K562 (cell line): Measurements from ENCODE around the gene STXBP5L. TPM values are rescaled to one million over a fixed set of nuclear protein-coding genes. Genes with fewer than 3 reads are reported as not detected.
A peak's percentile ranks its signal among the peaks of the same experiment; 100 is the strongest.

Source experiments
- ATAC-seq: fragments of 200-7000 bp; cut with Tn5 transposase; 3 replicates; pipeline ENCODE4 v1.9.1; 2020; ENCODE audit warnings: moderate library complexity
- BruUV-seq: library from RNA; stranded (reverse); fragments of 400-500 nt; replicated peaks from 2 replicates; lab custom pipeline; 2021; lab: Mats Ljungman, UMichigan
- CTCF ChIA-PET: fragments of 300-600 bp; formaldehyde crosslinking; extraction: SDS; loops from one replicate; lab custom pipeline; 2021; ENCODE audit warnings: low intra/inter-chr PET ratio; lab: Yijun Ruan, JAX
- POLR2A ChIA-PET: fragments of 300-600, 350-650 bp; sonication (Branson Sonifier 250); formaldehyde crosslinking; extraction: SDS; loops from one replicate; lab custom pipeline; 2021; ENCODE audit warnings: antibody characterized with exemption, inconsistent platforms; lab: Yijun Ruan, JAX
- DNase-seq, 4 experiments: peaks; one replicate each; pipeline versions ENCODE4 v3.0.0 to v3.0.0-alpha.2; 2011 to 2018; ENCODE audit warnings: low spot score in 3 of 4, mixed read lengths in 3 of 4; ENCODE audit errors: extremely low read depth in 1 of 4
- FAIRE-seq: peaks from 2 replicates; lab custom pipeline; 2011; peaks lifted over from hg19 to GRCh38; lab: Jason Lieb, UNC
- H2AFZ ChIP-seq: 2 replicates; pipeline ENCODE4 v1.6.0; 2011; ENCODE audit warnings: low read depth, low read length, control low read depth, inconsistent platforms
- H3K27ac ChIP-seq: fragments of 200-600 bp; 3 replicates; pipeline ENCODE4 v1.8.0; 2011; ENCODE audit warnings: low read depth, mild to moderate bottlenecking, control low read depth, inconsistent platforms, low read length, moderate library complexity, mixed read lengths; ENCODE audit errors: extremely low read depth
- H3K27me3 ChIP-seq, 2 experiments: fragments of 300-600 bp in 1 of 2; 2 replicates in 1 of 2; 3 replicates in 1 of 2; pipeline versions ENCODE4 v1.6.0 to v1.8.0; 2011; ENCODE audit warnings: inconsistent platforms in 2 of 2, low read length in 2 of 2, mild to moderate bottlenecking in 1 of 2, mixed read lengths in 1 of 2, moderate library complexity in 1 of 2; ENCODE audit not compliant: control insufficient read depth in 2 of 2, insufficient read depth in 2 of 2
- H3K36me3 ChIP-seq: fragments of 300-600 bp; 3 replicates; pipeline ENCODE4 v1.8.0; 2011; ENCODE audit warnings: mild to moderate bottlenecking, low read length, inconsistent platforms; ENCODE audit not compliant: control insufficient read depth, insufficient read depth
- H3K4me1 ChIP-seq, 2 experiments: fragments of 200-600 bp in 1 of 2; replicated peaks in 1 of 2; 2 replicates in 1 of 2; 3 replicates in 1 of 2; pipeline versions ENCODE4 v1.5.1 to v1.8.0; 2011; ENCODE audit warnings: inconsistent platforms in 2 of 2, low read length in 2 of 2, mild to moderate bottlenecking in 1 of 2, mixed read lengths in 1 of 2, moderate library complexity in 1 of 2; ENCODE audit not compliant: control insufficient read depth in 2 of 2, insufficient read depth in 2 of 2
- H3K4me2 ChIP-seq: 2 replicates; pipeline ENCODE4 v1.6.1; 2011; ENCODE audit warnings: low read length, control low read depth, inconsistent platforms, mixed read lengths; ENCODE audit not compliant: insufficient read depth
- H3K4me3 ChIP-seq: fragments of 200-600 bp; sonication (generic), shearing (Covaris generic); 2 replicates; pipeline ENCODE4 v1.5.1; 2016; ENCODE audit warnings: control low read depth, inconsistent platforms
- H3K79me2 ChIP-seq: fragments of 200-600 bp; 3 replicates; pipeline ENCODE4 v1.8.0; 2011; ENCODE audit warnings: low read length, inconsistent platforms; ENCODE audit not compliant: control insufficient read depth, insufficient read depth
- H3K9ac ChIP-seq, 2 experiments: 2 replicates each; pipeline versions ENCODE4 v1.6.0 to v1.6.1; 2011; ENCODE audit warnings: low read depth in 2 of 2, low read length in 2 of 2, control low read depth in 1 of 2, inconsistent platforms in 1 of 2, mild to moderate bottlenecking in 1 of 2, mixed read lengths in 1 of 2; ENCODE audit not compliant: insufficient read depth in 1 of 2
- H3K9me1 ChIP-seq: one replicate; pipeline ENCODE4 v1.6.0; 2011; ENCODE audit warnings: inconsistent platforms, mild to moderate bottlenecking, low read length, moderate library complexity; ENCODE audit not compliant: control insufficient read depth, insufficient read depth
- H3K9me3 ChIP-seq: replicated peaks from 2 replicates; pipeline ENCODE4 v1.5.1; 2011; ENCODE audit warnings: low read depth, low read length, inconsistent platforms; ENCODE audit not compliant: control insufficient read depth, insufficient read depth
- H4K20me1 ChIP-seq: replicated peaks from 2 replicates; pipeline ENCODE4 v1.6.1; 2011; ENCODE audit warnings: low read length, inconsistent platforms, mixed read lengths; ENCODE audit not compliant: control insufficient read depth, insufficient read depth
- ATF3 ChIP-seq, 2 experiments: fragments of 450-650 bp in 1 of 2; sonication (generic) in 1 of 2; formaldehyde crosslinking in 1 of 2; IDR thresholded peaks in 1 of 2; conservative IDR thresholded peaks in 1 of 2; 2 replicates each; pipeline versions ENCODE4 v1.6.1 to v1.8.1; 2016 to 2023; ENCODE audit warnings: mild to moderate bottlenecking in 2 of 2, moderate library complexity in 2 of 2, inconsistent platforms in 1 of 2, missing genetic modification reagents in 1 of 2
- BRF1 ChIP-seq: IDR thresholded peaks from 3 replicates; pipeline ENCODE4 v1.6.1; 2011; ENCODE audit warnings: borderline replicate concordance, mild to moderate bottlenecking; ENCODE audit not compliant: insufficient read length; ENCODE audit errors: extremely low read depth
- C11orf30 ChIP-seq: fragments of 450-650 bp; IDR thresholded peaks from 2 replicates; pipeline ENCODE4 v1.6.1; 2016; ENCODE audit warnings: low read depth, mild to moderate bottlenecking
- HIVEP1 ChIP-seq: fragments of 250-450 bp; sonication (Bioruptor Pico); IDR thresholded peaks from 2 replicates; pipeline ENCODE4 v1.4.0; 2020; ENCODE audit warnings: mild to moderate bottlenecking
- NBN ChIP-seq: fragments of 450-650 bp; IDR thresholded peaks from 2 replicates; pipeline ENCODE4 v1.6.1; 2016; ENCODE audit warnings: low read depth, mild to moderate bottlenecking
- ZNF316 ChIP-seq: fragments of 450-650 bp; IDR thresholded peaks from 2 replicates; pipeline ENCODE4 v1.6.1; 2016
- WGBS: fragments of 100-300 bp; shearing (Covaris generic); methylation state at CpG from one replicate; pipeline ENCODE4 v1.1.6; 2016; ENCODE audit warnings: low coverage, mixed read lengths; ENCODE audit not compliant: insufficient coverage; ENCODE audit errors: missing lambda C conversion rate; 5-methylcytosine and 5-hydroxymethylcytosine counted together
- in situ Hi-C: fragments of 300-500 bp; cut with MboI; formaldehyde crosslinking; loops from 4 replicates; pipeline ENCODE4 v1.15.0; 2018; ENCODE audit warnings: inconsistent platforms, mixed read lengths
- intact Hi-C: fragments of 100-400 bp; cut with micrococcal nuclease; formaldehyde crosslinking; loops from 2 replicates; pipeline ENCODE4 v1.14.2; 2022
- polyA plus RNA-seq, 8 experiments: library from polyadenylated mRNA; depleted of rRNA in 4 of 8; stranded (reverse) in 5 of 8; unstranded in 3 of 8; fragments of >200 nt; fragmentation: Nextera tagmentation in 2 of 8; fragmentation: Illumina TruSeq in 1 of 8; extraction: Ambion mirVana in 2 of 8; extraction: Trizol in 1 of 8; gene quantifications; 2 replicates each; pipeline versions ENCODE4 v1.2.1 to v1.2.3, GENCODE V29; 2011 to 2014; ENCODE audit warnings: inconsistent platforms in 1 of 8, missing spikeins in 1 of 8
- total RNA-seq, 7 experiments: library from RNA; depleted of rRNA in 6 of 7; stranded (reverse); fragments of >200 nt in 6 of 7; fragmentation: Illumina TruSeq in 2 of 7; extraction: Trizol in 2 of 7; gene quantifications; 2 replicates each; pipeline versions ENCODE4 v1.2.1 to v1.2.3, GENCODE V29; 2011 to 2021; ENCODE audit warnings: low replicate concordance in 1 of 7

The STXBP5L gene
- total and polyA plus RNA-seq, 9 of the 15 experiments (the other 6 are each of a cell fraction or from before 2014, with no cell fraction given), result 0.03 to 0.04 (median 0.03) TPM; not detected in 6

DNA sequence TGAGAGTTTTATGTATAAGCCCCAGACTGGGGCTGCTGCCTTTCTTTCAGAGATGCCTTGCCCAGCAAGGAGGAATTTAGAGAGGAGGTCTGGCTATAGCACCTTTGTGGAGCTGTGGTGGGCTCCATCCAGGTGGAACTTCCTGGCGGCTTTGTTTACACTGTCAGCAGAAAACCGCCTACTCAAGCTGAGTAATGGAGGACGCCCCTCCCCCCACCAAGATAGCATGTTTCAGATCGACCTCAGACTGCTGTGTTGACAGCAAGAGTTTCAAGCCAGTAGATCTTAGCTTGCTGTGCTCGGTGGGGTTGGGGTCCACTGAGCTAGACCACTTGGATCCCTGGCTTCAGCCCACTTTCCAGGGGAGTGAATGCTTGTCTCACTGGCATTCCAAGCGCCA is 155.6 kb downstream of the STXBP5L start:
- 0% methylated on average over 4 of the region's 6 CpGs for WGBS
- ChIA-PET CTCF (no interaction called here), POLR2A (interaction anchor here (0.9 kb wide), 1 partner anchor 36 kb away, joined by 3 read pairs; no protein-coding TSS in a partner anchor)
- in situ Hi-C loops (no loop called here), intact Hi-C loops (no loop called here)
- ATAC-seq, result no peak; the same call in 2 of the 3 replicates
- Histone ChIP-seq H3K4me2 (peak overlapping the region; percentile 37), H3K4me3 (no peak overlapping the region), H3K79me2 (no peaks in the 10 kb centered on the region), H3K27me3 (no peaks in the 10 kb centered on the region), H3K9ac (no peak overlapping the region), H3K36me3 (no peaks in the 10 kb centered on the region), H3K4me1 (no peaks in the 10 kb centered on the region; a peak in 1 of 5 replicates), H3K9me3 (no peaks in the 10 kb centered on the region), H3K9me1 (no peaks in the 10 kb centered on the region), H4K20me1 (no peaks in the 10 kb centered on the region), H3K27ac (no peak overlapping the region), H2AFZ (peak overlapping the region; percentile 63; the same call in 1 of the 2 replicates)
- peak in 1 of 4 experiments; percentile 4 for DNase-seq
- no peak for TF ChIP-seq HIVEP1 (CRISPR knock-in tag)
- TF ChIP-seq BRF1, result no peak
- peak; percentile 45 for TF ChIP-seq ZNF316
- TF ChIP-seq ATF3 (IDR thresholded peaks at IDR 0.05), result no peak
- no peak for TF ChIP-seq ATF3 (CRISPR knock-in tag; conservative IDR thresholded peaks at IDR 0.05)
- no peak for TF ChIP-seq NBN
- peak; percentile 19; the same call in 1 of the 2 replicates for TF ChIP-seq C11orf30
- FAIRE-seq, result no peak
- BruUV-seq, result no TSS peak
